Prostate gland (tissue), 2 donors: ENCODE data around the gene CKB. TPM values are rescaled to one million over a fixed set of nuclear protein-coding genes. Genes with fewer than 3 reads are reported as not detected.

Experiments used
- DNase-seq: peaks from one replicate; pipeline ENCODE4 v3.0.0-alpha.2; 2019; ENCODE audit warnings: low spot score
- H3K27ac ChIP-seq, 2 donors: fragments of 200-600 bp; sonication (generic); 2 replicates each; pipeline ENCODE4 v1.5.1; 2017 to 2019
- H3K27me3 ChIP-seq: fragments of 200-600 bp; sonication (generic); replicated peaks from 2 replicates; pipeline ENCODE4 v1.5.1; 2019; ENCODE audit not compliant: insufficient read depth
- H3K36me3 ChIP-seq, 2 donors: fragments of 200-600 bp; sonication (generic); 1 replicate in 1 of 2; 2 replicates in 1 of 2; pipeline versions ENCODE4 v1.5.1 to v1.8.1; 2017 to 2019
- H3K4me1 ChIP-seq: fragments of 200-600 bp; sonication (generic); replicated peaks from 2 replicates; pipeline ENCODE4 v1.5.1; 2019
- H3K4me3 ChIP-seq, 2 donors: fragments of 200-600 bp; sonication (generic); 2 replicates each; pipeline ENCODE4 v1.5.1; 2017 to 2019
- H3K9me3 ChIP-seq: fragments of 200-600 bp; sonication (generic); 2 replicates; pipeline ENCODE4 v1.5.1; 2017
- POLR2A ChIP-seq: fragments of 450-650 bp; IDR thresholded peaks from one replicate; pipeline ENCODE4 v1.6.1; 2016; ENCODE audit warnings: antibody characterized with exemption, mild to moderate bottlenecking
- POLR2AphosphoS5 ChIP-seq: sonication (generic); formaldehyde crosslinking; IDR thresholded peaks from one replicate; pipeline ENCODE4 v1.6.1; 2017; ENCODE audit warnings: antibody characterized with exemption
- WGBS: methylation state at CpG from one replicate; pipeline ENCODE4 v1.1.5; 2018; 5-methylcytosine and 5-hydroxymethylcytosine counted together
- intact Hi-C: fragments of 100-400 bp; cut with DNase I; formaldehyde crosslinking; loops from one replicate; pipeline ENCODE4 v1.14.2; 2022
- total RNA-seq, 2 donors: library from RNA; depleted of rRNA; stranded (reverse); fragments of >200 nt; gene quantifications; one replicate each; pipeline ENCODE4 v1.1.0, GENCODE V29; 2016
- TF ChIP-seq, protein P1 (sequence below), 4 experiments: fragments of 200-600 bp in 2 of 4; fragments of 450-650 bp in 2 of 4; sonication (generic) in 2 of 4; IDR thresholded peaks; 1 replicate in 3 of 4; 2 replicates in 1 of 4; pipeline ENCODE4 v1.5.1; 2016 to 2019; ENCODE audit warnings: antibody characterized with exemption in 4 of 4, mild to moderate bottlenecking in 2 of 4, moderate library complexity in 2 of 4

CKB gene
- total RNA-seq, 2 donors from 2014 or later: 1,199 to 1,838 TPM

- H3K27me3 ChIP-seq: no peaks in the 10 kb centered on the region
- no peaks in the 10 kb centered on the region for H3K4me1 ChIP-seq
- H3K4me3 ChIP-seq: no peak overlapping the region
- 93% methylated on average over 2 of the region's 2 CpGs for WGBS
- intact Hi-C loops: no loop called here
- no peak overlapping the region for H3K27ac ChIP-seq
- no peak for DNase-seq
- TF ChIP-seq POLR2A (no peak), POLR2AphosphoS5 (no peak)
- TF ChIP-seq, protein P1, sequence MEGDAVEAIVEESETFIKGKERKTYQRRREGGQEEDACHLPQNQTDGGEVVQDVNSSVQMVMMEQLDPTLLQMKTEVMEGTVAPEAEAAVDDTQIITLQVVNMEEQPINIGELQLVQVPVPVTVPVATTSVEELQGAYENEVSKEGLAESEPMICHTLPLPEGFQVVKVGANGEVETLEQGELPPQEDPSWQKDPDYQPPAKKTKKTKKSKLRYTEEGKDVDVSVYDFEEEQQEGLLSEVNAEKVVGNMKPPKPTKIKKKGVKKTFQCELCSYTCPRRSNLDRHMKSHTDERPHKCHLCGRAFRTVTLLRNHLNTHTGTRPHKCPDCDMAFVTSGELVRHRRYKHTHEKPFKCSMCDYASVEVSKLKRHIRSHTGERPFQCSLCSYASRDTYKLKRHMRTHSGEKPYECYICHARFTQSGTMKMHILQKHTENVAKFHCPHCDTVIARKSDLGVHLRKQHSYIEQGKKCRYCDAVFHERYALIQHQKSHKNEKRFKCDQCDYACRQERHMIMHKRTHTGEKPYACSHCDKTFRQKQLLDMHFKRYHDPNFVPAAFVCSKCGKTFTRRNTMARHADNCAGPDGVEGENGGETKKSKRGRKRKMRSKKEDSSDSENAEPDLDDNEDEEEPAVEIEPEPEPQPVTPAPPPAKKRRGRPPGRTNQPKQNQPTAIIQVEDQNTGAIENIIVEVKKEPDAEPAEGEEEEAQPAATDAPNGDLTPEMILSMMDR (IDR thresholded peaks at IDR 0.05): no peak
- H3K36me3 ChIP-seq: no peaks in the 10 kb centered on the region
- no peaks in the 10 kb centered on the region for H3K9me3 ChIP-seq
Observed at GRCh38 chr14:103485504-103485903, 37.1 kb downstream of the CKB start.

GRCh38 chr14:103483600-103483999 lies 39.0 kb downstream of the CKB start:
- no peak overlapping the region for H3K27ac ChIP-seq
- peaks cover 0 to 5% of the 10 kb centered on the region in 2 donors for H3K36me3 ChIP-seq

GRCh38 chr14:103480595-103480994 lies 42.0 kb downstream of the CKB start:
- H3K4me1 ChIP-seq: no peaks in the 10 kb centered on the region
- no peaks in the 10 kb centered on the region for H3K9me3 ChIP-seq
- intact Hi-C loops: no loop called here
- WGBS: 90% methylated on average over 3 of the region's 3 CpGs
- no peaks in the 10 kb centered on the region for H3K27me3 ChIP-seq
- no peak for DNase-seq
- no peak overlapping the region for H3K27ac ChIP-seq
- peaks cover 0 to 5% of the 10 kb centered on the region in 2 donors for H3K36me3 ChIP-seq
- TF ChIP-seq POLR2A: no peak
- no peak for TF ChIP-seq POLR2AphosphoS5
- TF ChIP-seq, protein P1 (IDR thresholded peaks at IDR 0.05): no peak
- H3K4me3 ChIP-seq: no peak overlapping the region

More at GRCh38 chr14:103483600-103483999, 39.0 kb downstream of the CKB start:
- H3K27me3 ChIP-seq: no peaks in the 10 kb centered on the region
- H3K4me1 ChIP-seq: no peaks in the 10 kb centered on the region
- no peak for TF ChIP-seq POLR2A
- TF ChIP-seq POLR2AphosphoS5: no peak
- TF ChIP-seq, protein P1 (IDR thresholded peaks at IDR 0.05): no peak
- intact Hi-C loops: no loop called here
- no peaks in the 10 kb centered on the region for H3K9me3 ChIP-seq
- no peak for DNase-seq
- 38% methylated on average over 5 of the region's 5 CpGs for WGBS
- no peak overlapping the region for H3K4me3 ChIP-seq

DNA sequence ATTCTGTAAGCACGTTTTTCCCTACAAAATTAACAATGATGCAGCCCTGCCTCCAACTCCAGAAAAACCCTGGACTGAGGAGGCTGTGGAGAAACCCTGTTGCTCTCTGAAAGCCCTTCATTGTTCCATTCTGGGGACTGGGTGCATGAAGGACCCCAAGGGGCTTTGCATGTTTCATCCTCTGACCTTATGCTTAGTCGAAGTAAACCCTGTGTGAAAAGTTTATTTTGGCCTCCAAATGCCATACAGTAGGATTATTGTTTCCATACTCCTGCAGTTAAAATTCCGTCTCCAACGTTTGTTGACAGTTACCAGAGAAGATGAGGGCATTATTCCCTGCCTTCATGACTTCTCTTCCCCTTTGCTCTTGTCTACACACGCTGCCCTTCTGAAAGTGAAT lies 46.0 kb downstream of the CKB start:
- TF ChIP-seq POLR2A (no peak), POLR2AphosphoS5 (no peak)
- TF ChIP-seq, protein P1 (IDR thresholded peaks at IDR 0.05): no peak
- no peak for DNase-seq

DNA sequence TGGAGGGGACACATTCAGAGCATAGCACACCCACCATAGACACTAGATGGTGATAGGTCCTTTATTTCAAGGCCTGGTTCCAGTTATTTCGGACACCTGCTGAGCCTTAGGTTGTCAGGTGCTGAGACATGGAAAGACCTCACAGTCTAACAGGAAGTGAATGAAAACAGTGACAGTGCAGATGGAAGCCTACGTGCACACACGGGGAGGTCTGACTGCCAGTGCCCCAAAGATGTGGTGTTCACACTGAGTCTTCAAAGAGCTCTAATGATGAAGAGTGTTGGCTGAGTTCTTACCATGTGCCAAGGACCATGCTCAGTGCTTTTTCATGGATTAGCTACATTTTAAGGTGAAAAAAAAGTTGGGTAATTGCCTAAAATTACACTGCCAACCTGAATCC lies 46.6 kb downstream of the CKB start:
- Histone ChIP-seq H3K36me3 (peaks cover 4 to 14% of the 10 kb centered on the region in 2 donors), H3K9me3 (no peaks in the 10 kb centered on the region), H3K4me1 (no peaks in the 10 kb centered on the region), H3K27me3 (no peaks in the 10 kb centered on the region), H3K4me3 (no peak overlapping the region), H3K27ac (no peak overlapping the region)
- intact Hi-C loops: no loop called here
- 91% methylated on average over 3 of the region's 3 CpGs for WGBS
- TF ChIP-seq POLR2AphosphoS5: no peak
- TF ChIP-seq, protein P1 (IDR thresholded peaks at IDR 0.05): no peak
- TF ChIP-seq POLR2A: no peak
- DNase-seq: no peak

More for the DNA sequence above, 46.0 kb downstream of the CKB start:
- H3K4me1 ChIP-seq: no peaks in the 10 kb centered on the region
- no peaks in the 10 kb centered on the region for H3K27me3 ChIP-seq
- H3K9me3 ChIP-seq: no peaks in the 10 kb centered on the region
- H3K27ac ChIP-seq: no peak overlapping the region
- H3K4me3 ChIP-seq: no peak overlapping the region
- peaks cover 4 to 11% of the 10 kb centered on the region in 2 donors for H3K36me3 ChIP-seq
- intact Hi-C loops: no loop called here
- WGBS: 65% methylated on average over 5 of the region's 5 CpGs
